ENCODE results near the gene FLT3LG. TPM values are rescaled to one million over a fixed set of nuclear protein-coding genes. Genes with fewer than 3 reads are reported as not detected.

FLT3LG gene
- total and polyA plus RNA-seq, 12 donors, result 1.6 to 14.8 (median 3.7) TPM

DNA sequence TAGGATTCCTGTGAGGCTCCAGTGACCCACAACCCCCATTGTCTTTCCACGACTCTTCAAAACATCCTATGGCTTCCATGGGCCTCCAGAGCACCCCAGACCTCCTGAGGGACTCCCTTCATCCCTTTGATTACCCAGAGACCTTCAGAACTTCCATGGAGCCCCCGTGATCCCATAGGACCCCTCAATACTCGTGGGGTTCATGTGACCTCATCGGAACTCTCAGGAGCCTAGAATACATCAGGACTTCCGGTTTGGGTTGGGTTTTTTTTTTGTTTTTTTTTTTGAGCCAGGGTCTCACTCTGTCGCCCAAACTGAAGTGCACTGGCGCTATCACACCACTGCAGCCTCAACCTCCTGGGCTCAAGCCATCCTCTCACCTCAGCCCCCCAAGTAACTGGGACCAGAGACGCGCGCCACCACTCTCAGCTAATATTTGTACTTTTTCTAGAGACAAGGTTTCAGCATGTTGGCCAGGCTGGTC lies 20.2 kb upstream of the FLT3LG start:
- peaks cover 0 to 65% (median 36%) of the 10 kb centered on the region in 9 donors for H3K4me1 ChIP-seq
- peak overlapping the region; percentile 30 to 91 (median 63) for H3K4me3 ChIP-seq
- no peaks in the 10 kb centered on the region for H3K9me3 ChIP-seq
- WGBS, 2 donors, result 37 to 40% methylated on average over 10 of the region's 10 CpGs
- DNase-seq (no peak), ATAC-seq (no peak)
- TF ChIP-seq, protein P1, sequence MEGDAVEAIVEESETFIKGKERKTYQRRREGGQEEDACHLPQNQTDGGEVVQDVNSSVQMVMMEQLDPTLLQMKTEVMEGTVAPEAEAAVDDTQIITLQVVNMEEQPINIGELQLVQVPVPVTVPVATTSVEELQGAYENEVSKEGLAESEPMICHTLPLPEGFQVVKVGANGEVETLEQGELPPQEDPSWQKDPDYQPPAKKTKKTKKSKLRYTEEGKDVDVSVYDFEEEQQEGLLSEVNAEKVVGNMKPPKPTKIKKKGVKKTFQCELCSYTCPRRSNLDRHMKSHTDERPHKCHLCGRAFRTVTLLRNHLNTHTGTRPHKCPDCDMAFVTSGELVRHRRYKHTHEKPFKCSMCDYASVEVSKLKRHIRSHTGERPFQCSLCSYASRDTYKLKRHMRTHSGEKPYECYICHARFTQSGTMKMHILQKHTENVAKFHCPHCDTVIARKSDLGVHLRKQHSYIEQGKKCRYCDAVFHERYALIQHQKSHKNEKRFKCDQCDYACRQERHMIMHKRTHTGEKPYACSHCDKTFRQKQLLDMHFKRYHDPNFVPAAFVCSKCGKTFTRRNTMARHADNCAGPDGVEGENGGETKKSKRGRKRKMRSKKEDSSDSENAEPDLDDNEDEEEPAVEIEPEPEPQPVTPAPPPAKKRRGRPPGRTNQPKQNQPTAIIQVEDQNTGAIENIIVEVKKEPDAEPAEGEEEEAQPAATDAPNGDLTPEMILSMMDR (IDR thresholded peaks at IDR 0.05), result no peak
- no peaks in the 10 kb centered on the region for H3K27me3 ChIP-seq
- H3K36me3 ChIP-seq, result peaks cover 0 to 18% (median 0%) of the 10 kb centered on the region in 9 donors
- intact Hi-C loops (cut with DNase I), result loop anchor here in 1 of 10 donors (5.0 kb wide), 1 partner anchor 224 kb away; the partner anchor contains the start of gene PRMT1
- peak overlapping the region; percentile 85 to 96 (median 92) for H3K27ac ChIP-seq

DNA sequence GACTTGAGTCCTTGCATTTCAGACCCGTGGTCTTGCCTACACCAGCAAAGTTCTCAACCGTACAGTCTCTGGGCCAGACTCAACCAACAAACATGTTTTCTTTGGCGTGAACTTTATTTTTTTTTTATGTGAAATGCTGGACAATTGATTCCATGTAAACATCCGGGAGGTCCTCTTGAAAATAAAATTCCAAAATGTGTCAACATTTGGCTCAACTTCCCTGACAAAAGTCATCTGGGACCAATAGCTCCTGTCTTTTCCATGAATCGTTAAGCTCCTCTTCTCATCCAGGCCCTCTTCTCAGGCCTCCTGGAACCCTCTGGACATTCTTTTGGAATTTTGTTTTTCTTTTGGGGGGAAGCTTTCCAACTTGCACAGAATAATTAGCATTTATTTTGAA lies 18.2 kb upstream of the FLT3LG start:
- no peak for DNase-seq
- intact Hi-C loops (cut with DNase I), result no loop called here
- Histone ChIP-seq H3K9me3 (no peaks in the 10 kb centered on the region), H3K36me3 (peaks cover 0 to 30% (median 0%) of the 10 kb centered on the region in 9 donors), H3K4me3 (no peak overlapping the region), H3K27me3 (no peaks in the 10 kb centered on the region), H3K4me1 (peaks cover 0 to 59% (median 35%) of the 10 kb centered on the region in 9 donors), H3K27ac (peak overlapping the region in 8 of 10 donors; percentile 16 to 74 (median 64))
- TF ChIP-seq, protein P1 (IDR thresholded peaks at IDR 0.05), result no peak
- 59 to 70% methylated on average over 5 of the region's 5 CpGs for whole genome bisulfite sequencing, 2 donors
- ATAC-seq, result no peak

DNA sequence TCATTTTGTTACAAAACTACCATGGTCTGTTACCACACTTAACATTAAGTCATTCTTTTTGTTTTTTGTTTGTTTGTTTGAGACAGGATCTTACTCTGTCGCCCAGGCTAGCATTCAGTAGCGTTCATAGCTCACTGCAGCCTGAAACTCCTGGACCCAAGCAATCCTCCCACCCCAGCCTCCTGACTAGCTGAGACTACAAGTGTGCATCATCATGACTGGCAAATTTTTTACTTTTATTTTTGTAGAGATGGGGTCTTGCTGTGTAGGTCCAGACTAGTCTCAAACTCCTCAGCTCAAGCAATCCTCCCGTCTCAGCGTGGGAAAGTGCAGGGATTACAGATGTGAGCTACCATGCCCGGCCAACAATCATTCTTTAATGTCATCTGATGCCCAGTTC lies 17.7 kb upstream of the FLT3LG start:
- Histone ChIP-seq H3K27ac (peak overlapping the region in 9 of 10 donors; percentile 21 to 74 (median 59)), H3K9me3 (no peaks in the 10 kb centered on the region), H3K4me3 (no peak overlapping the region), H3K4me1 (peaks cover 0 to 53% (median 33%) of the 10 kb centered on the region in 9 donors), H3K36me3 (peaks cover 0 to 30% (median 0%) of the 10 kb centered on the region in 9 donors), H3K27me3 (no peaks in the 10 kb centered on the region)
- 70 to 79% methylated on average over 5 of the region's 5 CpGs for whole genome bisulfite sequencing, 2 donors
- TF ChIP-seq, protein P1 (IDR thresholded peaks at IDR 0.05), result no peak
- ATAC-seq (no peak), DNase-seq (no peak)
- intact Hi-C loops (cut with DNase I), result no loop called here

DNA sequence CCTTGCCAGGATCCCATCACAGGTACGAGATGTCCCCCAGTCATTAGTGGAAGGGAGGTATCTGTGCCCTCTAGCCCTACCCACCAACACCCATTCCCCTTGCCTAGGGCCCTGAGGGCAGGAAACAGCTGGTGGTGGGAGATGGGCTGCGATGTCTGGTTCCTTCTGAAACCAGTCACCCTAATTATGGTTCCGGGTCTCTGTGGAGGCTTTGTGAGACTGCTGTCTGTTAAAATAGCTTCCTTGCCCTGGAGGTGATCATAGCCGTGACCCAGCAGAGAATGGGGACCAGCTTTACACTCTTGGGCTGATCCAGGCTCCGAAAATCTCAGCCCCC lies 15.5 kb upstream of the FLT3LG start:
- peaks cover 0 to 39% (median 0%) of the 10 kb centered on the region in 9 donors for H3K36me3 ChIP-seq
- peaks cover 0 to 40% (median 25%) of the 10 kb centered on the region in 9 donors for H3K4me1 ChIP-seq
- 88 to 96% methylated on average over 5 of the region's 5 CpGs for WGBS, 2 donors
- H3K4me3 ChIP-seq, result no peak overlapping the region
- intact Hi-C loops (cut with DNase I), result no loop called here
- TF ChIP-seq, protein P1 (IDR thresholded peaks at IDR 0.05), result no peak
- H3K27me3 ChIP-seq, result no peaks in the 10 kb centered on the region
- DNase-seq (no peak), ATAC-seq (no peak)
- peak overlapping the region in 5 of 10 donors; percentile 11 to 73 (median 52) for H3K27ac ChIP-seq
- H3K9me3 ChIP-seq, result no peaks in the 10 kb centered on the region
